ENCODE measurements around the gene PTGER2. TPM values are rescaled to one million over a fixed set of nuclear protein-coding genes. Genes with fewer than 3 reads are reported as not detected.

The PTGER2 gene
- total RNA-seq, 1 experiment from 2014 or later, result 0.57 TPM

DNA sequence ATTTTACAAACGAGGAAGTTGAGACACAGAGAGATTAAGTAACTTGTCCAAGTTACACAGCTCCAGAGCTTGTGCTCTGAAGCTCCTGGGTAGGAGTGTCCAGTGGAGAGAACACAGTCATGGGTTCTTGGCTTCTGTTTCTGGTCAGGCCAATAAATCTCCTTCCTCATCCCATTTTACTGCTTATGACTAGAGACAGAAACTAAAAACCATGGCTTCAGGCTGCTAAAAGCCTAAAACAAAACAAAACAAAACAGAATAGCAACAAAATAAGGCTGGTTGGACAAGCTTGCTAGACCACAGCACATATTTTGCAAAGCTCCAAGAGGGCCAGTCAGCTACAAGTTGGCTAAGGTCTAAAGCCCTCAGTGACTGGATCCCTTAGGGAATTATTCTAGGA lies 49.8 kb downstream of the PTGER2 start:
- no peaks in the 10 kb centered on the region for H3K9me2 ChIP-seq (ENCODE audit: insufficient read depth)
- H3K36me3 ChIP-seq (ENCODE audit: control insufficient read depth in 1 of 2, insufficient read depth in 2 of 2, low read length in 2 of 2), result no peaks in the 10 kb centered on the region
- H3K27me3 ChIP-seq (ENCODE audit: insufficient read depth, low read length), result no peaks in the 10 kb centered on the region
- TF ChIP-seq SP1 (IDR thresholded peaks at IDR 0.05; ENCODE audit: low read depth), result no peak
- POLR2A ChIA-PET, result no interaction called here
- H4K20me1 ChIP-seq (ENCODE audit: insufficient read depth), result no peaks in the 10 kb centered on the region
- H3K4me3 ChIP-seq (replicated peaks in 1 of 2; ENCODE audit: low read depth in 1 of 2, low read length in 2 of 2), result no peak overlapping the region
- CTCF ChIA-PET, result no interaction called here
- no peaks in the 10 kb centered on the region for H3K4me1 ChIP-seq (ENCODE audit: control insufficient read depth in 1 of 2, insufficient read depth in 2 of 2, low read length in 2 of 2)
- DNase-seq (ENCODE audit: low read depth, low spot score) (no peak), ATAC-seq (no peak)
- BruUV-seq (replicated peaks), result no TSS peak
- H3K27ac ChIP-seq (ENCODE audit: low read depth, low read length), result no peak overlapping the region
- H2AFZ ChIP-seq (ENCODE audit: low read depth, low read length, poor library complexity, severe bottlenecking), result no peak overlapping the region
- intact Hi-C loops (cut with micrococcal nuclease), result no loop called here
- H3K79me2 ChIP-seq (ENCODE audit: insufficient read depth, low read length), result no peaks in the 10 kb centered on the region
- no peak overlapping the region for H3K9ac ChIP-seq (ENCODE audit: low read length)
- H3K9me3 ChIP-seq (ENCODE audit: control insufficient read depth in 1 of 2, insufficient read depth in 1 of 2, low read depth in 1 of 2, low read length in 2 of 2), result no peaks in the 10 kb centered on the region
- no peak overlapping the region for H3K4me2 ChIP-seq (ENCODE audit: low read length)
- RAD21 ChIA-PET (ENCODE audit: low non-redundant PET in 1 of 2, low total read pairs in 2 of 2, uncharacterized antibody in 2 of 2, unreplicated experiment in 2 of 2), result no interaction called here

DNA sequence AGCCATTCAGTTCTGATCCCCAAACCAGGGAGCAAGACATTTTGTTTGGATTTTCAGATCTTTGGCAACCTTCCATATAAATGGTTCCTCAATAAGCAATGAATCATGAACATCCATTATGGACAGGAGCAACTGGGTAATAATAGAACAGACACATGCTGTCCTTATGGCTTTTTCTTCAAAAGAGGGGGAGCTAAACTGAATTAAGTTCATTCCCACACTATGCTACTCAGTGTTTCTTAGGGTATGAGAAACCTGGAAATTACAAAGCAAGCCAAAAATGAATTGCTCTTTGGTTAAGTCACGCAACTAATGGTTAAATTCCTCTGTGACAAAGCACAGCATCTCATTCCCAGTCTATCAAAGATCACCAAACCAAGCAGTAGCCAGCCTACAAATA lies 51.0 kb downstream of the PTGER2 start:
- Histone ChIP-seq H3K4me2 (ENCODE audit: low read length) (no peak overlapping the region), H4K20me1 (ENCODE audit: insufficient read depth) (no peaks in the 10 kb centered on the region), H3K27ac (ENCODE audit: low read depth, low read length) (no peak overlapping the region), H2AFZ (ENCODE audit: low read depth, low read length, poor library complexity, severe bottlenecking) (no peak overlapping the region), H3K9me2 (ENCODE audit: insufficient read depth) (no peaks in the 10 kb centered on the region), H3K36me3 (ENCODE audit: control insufficient read depth in 1 of 2, insufficient read depth in 2 of 2, low read length in 2 of 2) (no peaks in the 10 kb centered on the region), H3K4me3 (replicated peaks in 1 of 2; ENCODE audit: low read depth in 1 of 2, low read length in 2 of 2) (no peak overlapping the region), H3K79me2 (ENCODE audit: insufficient read depth, low read length) (no peaks in the 10 kb centered on the region), H3K9me3 (ENCODE audit: control insufficient read depth in 1 of 2, insufficient read depth in 1 of 2, low read depth in 1 of 2, low read length in 2 of 2) (no peaks in the 10 kb centered on the region), H3K27me3 (ENCODE audit: insufficient read depth, low read length) (no peaks in the 10 kb centered on the region), H3K9ac (ENCODE audit: low read length) (no peak overlapping the region), H3K4me1 (ENCODE audit: control insufficient read depth in 1 of 2, insufficient read depth in 2 of 2, low read length in 2 of 2) (no peaks in the 10 kb centered on the region)
- CTCF ChIA-PET, result no interaction called here
- intact Hi-C loops (cut with micrococcal nuclease), result no loop called here
- RAD21 ChIA-PET (ENCODE audit: low non-redundant PET in 1 of 2, low total read pairs in 2 of 2, uncharacterized antibody in 2 of 2, unreplicated experiment in 2 of 2), result no interaction called here
- DNase-seq (ENCODE audit: low read depth, low spot score) (no peak), ATAC-seq (no peak)
- POLR2A ChIA-PET, result no interaction called here
- no peak for TF ChIP-seq TCF7L2 (IDR thresholded peaks at IDR 0.05; ENCODE audit: borderline replicate concordance, extremely low read depth, insufficient read depth, insufficient read length)
- no peak for TF ChIP-seq FOSL1 (IDR thresholded peaks at IDR 0.05; ENCODE audit: low read depth)
- no TSS peak for BruUV-seq (replicated peaks)

DNA sequence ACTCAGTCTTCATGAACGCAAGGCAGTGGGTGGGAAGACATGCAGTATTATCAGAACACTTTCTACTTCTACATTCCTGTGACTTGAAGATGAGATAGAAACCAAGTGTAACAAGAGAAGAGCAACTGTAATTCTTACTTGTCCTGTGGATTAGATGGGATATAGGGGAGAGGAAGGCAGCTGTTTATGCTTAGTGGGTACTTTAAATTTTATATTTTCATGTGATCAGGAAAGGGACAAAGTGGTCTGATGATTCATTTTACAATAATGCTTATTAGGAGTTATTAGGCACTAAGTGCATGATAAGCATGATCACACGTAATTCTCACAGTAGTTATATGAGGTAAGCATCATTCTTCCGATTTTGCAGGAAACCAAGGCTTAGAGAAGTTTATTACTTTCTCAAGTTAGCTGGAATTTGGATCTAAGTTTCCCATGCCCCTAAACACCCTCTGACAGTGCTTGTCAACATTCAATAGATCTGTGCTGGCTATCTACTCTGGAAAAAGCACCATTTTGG lies 52.7 kb downstream of the PTGER2 start:
- no peak for DNase-seq (ENCODE audit: low read depth, low spot score)
- H3K4me3 ChIP-seq (replicated peaks in 1 of 2; ENCODE audit: low read depth in 1 of 2, low read length in 2 of 2), result no peak overlapping the region
- TF ChIP-seq, protein P1, sequence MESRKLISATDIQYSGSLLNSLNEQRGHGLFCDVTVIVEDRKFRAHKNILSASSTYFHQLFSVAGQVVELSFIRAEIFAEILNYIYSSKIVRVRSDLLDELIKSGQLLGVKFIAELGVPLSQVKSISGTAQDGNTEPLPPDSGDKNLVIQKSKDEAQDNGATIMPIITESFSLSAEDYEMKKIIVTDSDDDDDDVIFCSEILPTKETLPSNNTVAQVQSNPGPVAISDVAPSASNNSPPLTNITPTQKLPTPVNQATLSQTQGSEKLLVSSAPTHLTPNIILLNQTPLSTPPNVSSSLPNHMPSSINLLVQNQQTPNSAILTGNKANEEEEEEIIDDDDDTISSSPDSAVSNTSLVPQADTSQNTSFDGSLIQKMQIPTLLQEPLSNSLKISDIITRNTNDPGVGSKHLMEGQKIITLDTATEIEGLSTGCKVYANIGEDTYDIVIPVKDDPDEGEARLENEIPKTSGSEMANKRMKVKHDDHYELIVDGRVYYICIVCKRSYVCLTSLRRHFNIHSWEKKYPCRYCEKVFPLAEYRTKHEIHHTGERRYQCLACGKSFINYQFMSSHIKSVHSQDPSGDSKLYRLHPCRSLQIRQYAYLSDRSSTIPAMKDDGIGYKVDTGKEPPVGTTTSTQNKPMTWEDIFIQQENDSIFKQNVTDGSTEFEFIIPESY (IDR thresholded peaks at IDR 0.05; ENCODE audit: extremely low read depth, insufficient replicate concordance, low read length), result no peak
- no peak for TF ChIP-seq TCF7L2 (IDR thresholded peaks at IDR 0.05; ENCODE audit: borderline replicate concordance, extremely low read depth, insufficient read depth, insufficient read length)
- TF ChIP-seq ZFX (IDR thresholded peaks at IDR 0.05), result no peak
- TF ChIP-seq, protein P2, sequence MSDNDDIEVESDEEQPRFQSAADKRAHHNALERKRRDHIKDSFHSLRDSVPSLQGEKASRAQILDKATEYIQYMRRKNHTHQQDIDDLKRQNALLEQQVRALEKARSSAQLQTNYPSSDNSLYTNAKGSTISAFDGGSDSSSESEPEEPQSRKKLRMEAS (IDR thresholded peaks at IDR 0.05), result no peak
- no peak for TF ChIP-seq ELF1 (IDR thresholded peaks at IDR 0.05; ENCODE audit: borderline replicate concordance, low read depth)
- no peak for TF ChIP-seq FOSL1 (IDR thresholded peaks at IDR 0.05; ENCODE audit: low read depth)
- no peak for TF ChIP-seq CBX3 (IDR thresholded peaks at IDR 0.05; ENCODE audit: low read depth)
- no peak for TF ChIP-seq EGR1 (IDR thresholded peaks at IDR 0.05; ENCODE audit: low read depth)
- no peak for TF ChIP-seq JUND (IDR thresholded peaks at IDR 0.05)
- no peak for TF ChIP-seq YY1 (IDR thresholded peaks at IDR 0.05; ENCODE audit: extremely low read depth, insufficient replicate concordance, low read depth, low read length)
- no peaks in the 10 kb centered on the region for H3K4me1 ChIP-seq (ENCODE audit: control insufficient read depth in 1 of 2, insufficient read depth in 2 of 2, low read length in 2 of 2)
- ChIA-PET RAD21 (ENCODE audit: low non-redundant PET in 1 of 2, low total read pairs in 2 of 2, uncharacterized antibody in 2 of 2, unreplicated experiment in 2 of 2) (no interaction called here), POLR2A (no interaction called here), CTCF (no interaction called here)
- H3K9ac ChIP-seq (ENCODE audit: low read length), result no peak overlapping the region
- no peak overlapping the region for H3K4me2 ChIP-seq (ENCODE audit: low read length)
- no peak for ATAC-seq
- H4K20me1 ChIP-seq (ENCODE audit: insufficient read depth), result no peaks in the 10 kb centered on the region
- H3K27me3 ChIP-seq (ENCODE audit: insufficient read depth, low read length), result no peaks in the 10 kb centered on the region
- H3K9me3 ChIP-seq (ENCODE audit: control insufficient read depth in 1 of 2, insufficient read depth in 1 of 2, low read depth in 1 of 2, low read length in 2 of 2), result no peaks in the 10 kb centered on the region
- BruUV-seq (replicated peaks), result no TSS peak
- no peak overlapping the region for H2AFZ ChIP-seq (ENCODE audit: low read depth, low read length, poor library complexity, severe bottlenecking)
- no peaks in the 10 kb centered on the region for H3K36me3 ChIP-seq (ENCODE audit: control insufficient read depth in 1 of 2, insufficient read depth in 2 of 2, low read length in 2 of 2)
- H3K79me2 ChIP-seq (ENCODE audit: insufficient read depth, low read length), result no peaks in the 10 kb centered on the region
- intact Hi-C loops (cut with micrococcal nuclease), result no loop called here
- no peak overlapping the region for H3K27ac ChIP-seq (ENCODE audit: low read depth, low read length)
- no peaks in the 10 kb centered on the region for H3K9me2 ChIP-seq (ENCODE audit: insufficient read depth)
